DND-41 (cell line): ENCODE measurements around the gene MEFV.

Experiments used
- ATAC-seq: fragments of 200-7000 bp; cut with Tn5 transposase; 3 replicates; pipeline ENCODE4 v1.9.1; 2021; ENCODE audit warnings: low read depth; ENCODE audit not compliant: insufficient read depth
- DNase-seq: peaks from one replicate; pipeline ENCODE4 v3.0.0-alpha.2; 2020
- H2AFZ ChIP-seq: 2 replicates; pipeline ENCODE4 v1.6.0; 2012; ENCODE audit warnings: low read depth, low read length
- H3K27ac ChIP-seq: 2 replicates; pipeline ENCODE4 v1.5.1; 2012; ENCODE audit warnings: low read length, inconsistent platforms
- H3K27me3 ChIP-seq: fragments of 200-600 bp; sonication (generic); 2 replicates; pipeline ENCODE4 v1.6.0; 2012; ENCODE audit warnings: low read length, mild to moderate bottlenecking, inconsistent platforms; ENCODE audit not compliant: insufficient read depth, poor library complexity
- H3K36me3 ChIP-seq: 2 replicates; pipeline ENCODE4 v1.5.1; 2012; ENCODE audit warnings: low read length, inconsistent platforms; ENCODE audit not compliant: insufficient read depth
- H3K4me1 ChIP-seq: 2 replicates; pipeline ENCODE4 v1.5.1; 2012; ENCODE audit warnings: mild to moderate bottlenecking, low read length; ENCODE audit not compliant: insufficient read depth
- H3K4me2 ChIP-seq: 2 replicates; pipeline ENCODE4 v1.6.0; 2012; ENCODE audit warnings: mild to moderate bottlenecking, moderate library complexity, low read length, inconsistent platforms; ENCODE audit not compliant: insufficient read depth
- H3K4me3 ChIP-seq, 2 experiments: fragments of 200-600 bp in 1 of 2; shearing (Covaris generic) in 1 of 2; 2 replicates each; pipeline ENCODE4 v1.5.1; 2012 to 2016; ENCODE audit warnings: inconsistent platforms in 2 of 2, low read length in 2 of 2, mild to moderate bottlenecking in 2 of 2, low read depth in 1 of 2, moderate library complexity in 1 of 2
- H3K79me2 ChIP-seq: 2 replicates; pipeline ENCODE4 v1.6.0; 2012; ENCODE audit warnings: low read length, inconsistent platforms; ENCODE audit not compliant: insufficient read depth
- H3K9ac ChIP-seq: 2 replicates; pipeline ENCODE4 v1.6.0; 2012; ENCODE audit warnings: low read depth, mild to moderate bottlenecking, inconsistent platforms, low read length, moderate library complexity
- H3K9me3 ChIP-seq: 2 replicates; pipeline ENCODE4 v1.5.1; 2012; ENCODE audit warnings: low read length, moderate library complexity, mild to moderate bottlenecking, inconsistent platforms; ENCODE audit not compliant: insufficient read depth, severe bottlenecking
- H4K20me1 ChIP-seq: 2 replicates; pipeline ENCODE4 v1.6.0; 2012; ENCODE audit warnings: low read length; ENCODE audit not compliant: insufficient read depth
- CTCF ChIP-seq: IDR thresholded peaks from 2 replicates; pipeline ENCODE4 v1.5.1; 2012; ENCODE audit warnings: borderline replicate concordance, low read length, moderate library complexity, mild to moderate bottlenecking; ENCODE audit not compliant: poor library complexity, severe bottlenecking; ENCODE audit errors: extremely low read depth
- EZH2 ChIP-seq: IDR thresholded peaks from 3 replicates; pipeline ENCODE4 v1.6.1; 2012; ENCODE audit warnings: borderline replicate concordance, low read depth, mild to moderate bottlenecking, moderate library complexity, low read length, inconsistent platforms; ENCODE audit not compliant: severe bottlenecking

Gene MEFV

DNA sequence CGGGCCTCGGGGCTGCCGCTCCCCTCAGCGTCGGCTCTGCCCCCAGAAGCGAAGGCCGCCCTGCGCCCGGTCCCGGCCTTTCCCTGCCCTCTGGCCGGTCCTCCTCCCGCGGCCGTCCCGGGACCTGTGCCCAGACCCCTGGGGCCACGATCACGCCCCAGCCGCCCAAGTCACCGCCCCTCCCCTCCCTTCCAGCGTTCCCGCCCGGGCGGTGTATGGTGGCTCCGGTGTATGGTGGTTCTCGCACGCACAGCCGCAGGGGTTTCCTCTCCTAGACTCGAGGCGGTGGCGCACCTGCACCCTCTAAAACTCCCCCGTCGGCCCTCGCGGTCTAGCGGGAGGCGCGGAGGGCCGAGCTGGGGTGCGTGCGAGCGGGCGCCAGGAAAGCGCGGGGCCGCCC is 38.8 kb upstream of the MEFV start:
- no peaks in the 10 kb centered on the region for H3K27me3 ChIP-seq
- H3K9me3 ChIP-seq = no peaks in the 10 kb centered on the region
- no peak overlapping the region for H3K27ac ChIP-seq
- H3K36me3 ChIP-seq = peaks cover 38% of the 10 kb centered on the region
- TF ChIP-seq EZH2 (no peak), CTCF (no peak)
- peaks cover 34% of the 10 kb centered on the region for H3K79me2 ChIP-seq
- no peak overlapping the region for H3K4me3 ChIP-seq
- ATAC-seq (no peak), DNase-seq (no peak)
- no peak overlapping the region for H3K4me2 ChIP-seq
- peaks cover 28% of the 10 kb centered on the region; the same call in 1 of the 2 replicates for H4K20me1 ChIP-seq
- 0 out of 2 replicates have a peak, but pooled peaks cover 4% of the 10 kb centered on the region for H3K4me1 ChIP-seq
- no peak overlapping the region for H3K9ac ChIP-seq
- H2AFZ ChIP-seq = no peak overlapping the region

GRCh38 chr16:3292604-3293003 is 36.2 kb upstream of the MEFV start:
- Histone ChIP-seq H3K9ac (no peak overlapping the region), H3K4me1 (0 out of 2 replicates have a peak, but pooled peaks cover 4% of the 10 kb centered on the region), H3K9me3 (peaks cover 6% of the 10 kb centered on the region), H3K27ac (no peak overlapping the region), H4K20me1 (peaks cover 37% of the 10 kb centered on the region; the same call in 1 of the 2 replicates), H3K4me3 (no peak overlapping the region), H3K4me2 (no peak overlapping the region), H3K79me2 (peaks cover 58% of the 10 kb centered on the region), H3K27me3 (no peaks in the 10 kb centered on the region), H2AFZ (no peak overlapping the region), H3K36me3 (peaks cover 57% of the 10 kb centered on the region)
- TF ChIP-seq CTCF (no peak), EZH2 (no peak)
- DNase-seq (no peak), ATAC-seq (no peak)

DNA sequence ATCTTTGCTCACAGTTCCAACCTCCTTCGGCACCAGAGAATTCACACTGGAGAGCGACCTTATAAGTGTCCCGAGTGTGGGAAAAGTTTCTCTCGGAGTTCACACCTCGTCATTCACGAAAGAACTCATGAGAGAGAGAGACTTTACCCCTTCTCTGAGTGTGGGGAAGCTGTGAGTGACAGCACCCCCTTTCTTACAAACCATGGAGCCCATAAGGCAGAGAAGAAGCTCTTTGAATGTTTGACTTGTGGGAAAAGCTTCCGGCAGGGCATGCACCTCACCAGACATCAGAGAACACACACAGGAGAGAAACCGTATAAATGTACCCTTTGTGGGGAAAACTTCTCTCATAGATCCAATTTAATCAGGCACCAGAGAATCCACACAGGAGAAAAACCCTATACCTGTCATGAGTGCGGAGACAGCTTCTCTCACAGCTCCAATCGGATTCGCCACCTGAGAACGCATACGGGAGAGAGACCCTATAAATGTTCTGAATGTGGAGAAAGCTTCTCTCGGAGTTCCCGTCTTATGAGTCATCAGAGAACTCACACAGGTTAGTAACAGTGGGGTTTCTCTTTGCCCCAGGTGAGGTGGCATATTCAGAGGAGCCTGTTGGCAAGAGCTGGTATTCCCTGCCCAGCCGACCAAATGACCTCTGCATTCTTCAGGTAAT is 33.7 kb upstream of the MEFV start:
- no peak overlapping the region for H3K9ac ChIP-seq
- DNase-seq (no peak), ATAC-seq (no peak)
- H3K79me2 ChIP-seq = peaks cover 80% of the 10 kb centered on the region
- H4K20me1 ChIP-seq = peaks cover 49% of the 10 kb centered on the region
- H3K36me3 ChIP-seq = peaks cover 77% of the 10 kb centered on the region
- no peak overlapping the region for H3K4me2 ChIP-seq
- TF ChIP-seq EZH2 (no peak), CTCF (no peak)
- H3K4me1 ChIP-seq = peaks cover 18% of the 10 kb centered on the region
- no peak overlapping the region for H3K4me3 ChIP-seq
- H3K27ac ChIP-seq = no peak overlapping the region
- no peak overlapping the region for H2AFZ ChIP-seq
- H3K27me3 ChIP-seq = no peaks in the 10 kb centered on the region
- peaks cover 6% of the 10 kb centered on the region for H3K9me3 ChIP-seq

- Histone ChIP-seq H3K4me1 (peaks cover 40% of the 10 kb centered on the region), H3K4me2 (peak overlapping the region; percentile 94), H3K9me3 (peaks cover 6% of the 10 kb centered on the region), H3K4me3 (peak overlapping the region in 1 of 2 experiments; percentile 90; a peak in 3 of 4 replicates), H4K20me1 (peaks cover 34% of the 10 kb centered on the region), H3K27ac (no peak overlapping the region), H2AFZ (no peak overlapping the region), H3K36me3 (peaks cover 60% of the 10 kb centered on the region), H3K9ac (peak overlapping the region; percentile 89), H3K79me2 (peaks cover 69% of the 10 kb centered on the region), H3K27me3 (no peaks in the 10 kb centered on the region)
- no peak for DNase-seq
- TF ChIP-seq CTCF = no peak
- no peak for TF ChIP-seq EZH2
- ATAC-seq = no peak
These were observed 28.7 kb upstream of the MEFV start for GRCh38 chr16:3285131-3285530.
